HuH-7 (cell line): Measurements from ENCODE around the gene TWIST2.

Experiments used
- DNase-seq: peaks from one replicate; pipeline ENCODE4 v3.0.0; 2011; ENCODE audit warnings: low spot score

Gene TWIST2

DNA sequence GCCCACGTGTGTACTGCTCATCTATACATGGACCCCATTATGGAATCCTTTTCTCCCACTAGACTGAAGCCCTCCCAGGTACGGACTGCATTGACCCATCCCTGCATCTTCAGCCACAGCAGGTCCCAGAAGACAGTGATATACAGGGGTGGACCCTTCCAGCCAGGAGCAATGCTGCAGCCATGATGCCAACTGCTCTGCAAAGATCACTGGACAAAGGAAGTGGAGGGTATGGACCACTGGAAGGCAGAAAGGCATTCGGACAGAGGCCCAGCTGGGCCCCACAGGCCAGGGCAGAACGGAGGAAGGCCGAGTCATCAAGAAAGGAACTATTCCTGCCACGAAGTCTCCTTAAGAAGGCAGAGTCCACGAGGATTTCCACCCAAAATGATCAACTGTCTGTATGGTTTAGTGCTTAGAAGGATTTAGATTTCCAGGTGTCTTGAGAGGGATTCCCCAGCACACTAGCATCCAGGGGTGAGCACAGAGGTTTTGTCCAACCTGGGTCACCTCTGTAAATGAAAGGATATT lies 93.4 kb downstream of the TWIST2 start:
- no peak for DNase-seq

- no peak for DNase-seq
These were observed 94.3 kb downstream of the TWIST2 start for GRCh38 chr2:238942080-238942725.

GRCh38 chr2:238942726-238943300 lies 94.9 kb downstream of the TWIST2 start:
- DNase-seq = no peak

DNA sequence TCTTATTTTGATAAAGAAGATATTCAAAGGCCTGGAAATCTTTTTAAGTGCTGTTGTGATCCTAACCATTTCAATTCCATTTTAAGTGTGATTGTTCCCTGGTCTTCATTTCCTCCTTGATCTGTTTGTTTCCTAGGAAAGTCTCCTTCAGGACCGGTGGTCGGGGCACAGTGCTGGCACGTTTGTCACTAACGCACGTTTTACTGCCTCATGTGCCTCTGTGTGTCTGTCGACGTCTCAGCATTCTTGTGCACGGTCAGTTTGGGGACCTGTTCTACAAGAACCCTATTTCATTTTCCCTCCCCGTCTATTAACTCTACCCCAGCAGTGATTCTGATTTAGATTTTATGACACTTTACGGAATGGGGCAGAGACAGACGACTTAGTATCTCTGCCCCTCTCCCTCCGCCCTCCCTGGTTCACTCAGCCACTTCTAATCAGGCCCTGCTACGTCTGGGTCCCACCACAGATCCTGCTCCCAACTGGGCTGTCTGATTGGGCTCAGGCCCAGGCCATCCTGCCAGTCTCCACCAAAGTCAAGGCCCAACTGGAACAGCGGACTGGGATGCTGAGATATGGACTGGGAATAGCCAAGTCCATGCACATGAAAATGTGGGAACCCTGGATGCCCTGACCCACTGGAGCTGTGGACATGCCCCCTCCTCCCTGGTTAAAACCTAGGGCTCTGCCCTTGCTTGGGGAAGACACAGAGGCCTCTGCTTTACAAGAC lies 95.6 kb downstream of the TWIST2 start:
- DNase-seq = no peak

- peak; percentile 37 for DNase-seq
These were observed 97.7 kb downstream of the TWIST2 start for GRCh38 chr2:238945433-238946150.

GRCh38 chr2:238946318-238947242 lies 98.7 kb downstream of the TWIST2 start:
- DNase-seq = no peak

GRCh38 chr2:238947243-238947760 lies 99.4 kb downstream of the TWIST2 start:
- no peak for DNase-seq

DNA sequence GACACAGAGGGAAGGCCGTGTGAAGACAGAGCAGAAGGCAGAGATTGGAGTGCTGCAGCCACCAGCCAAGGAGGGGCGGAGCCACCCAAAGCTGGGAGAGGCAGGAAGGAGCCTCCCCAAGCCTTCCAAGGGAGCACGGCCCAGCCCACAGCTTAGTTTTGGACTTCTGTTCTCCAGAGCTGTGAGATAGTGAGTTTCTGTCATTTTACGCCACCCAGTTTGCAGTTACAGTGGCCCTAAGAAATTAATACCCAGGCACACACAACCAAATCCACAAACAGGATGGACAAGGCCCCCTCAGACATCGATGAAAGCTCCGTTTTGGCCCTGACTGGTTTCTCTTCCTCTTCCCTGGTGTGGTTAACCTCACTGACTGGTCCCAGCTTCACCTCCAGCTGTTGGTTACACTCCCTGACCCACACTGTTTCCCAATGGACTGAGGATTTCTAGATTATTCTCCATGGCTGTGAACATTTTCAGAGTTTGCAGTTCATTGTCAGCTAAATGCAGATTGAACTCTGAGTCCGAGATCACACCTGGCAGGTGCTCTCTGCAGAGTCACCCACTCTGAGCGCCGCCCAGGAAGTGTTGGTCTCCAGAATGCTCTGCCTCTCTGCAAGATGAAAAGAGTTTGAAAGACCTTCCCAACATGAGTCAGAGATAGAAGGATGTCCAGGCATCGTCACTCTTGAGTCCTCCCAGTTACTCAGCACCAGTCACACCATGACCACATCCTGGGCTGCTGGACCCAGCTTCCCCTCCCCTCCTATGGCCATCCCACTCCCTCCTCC lies 100.2 kb downstream of the TWIST2 start:
- no peak for DNase-seq

DNA sequence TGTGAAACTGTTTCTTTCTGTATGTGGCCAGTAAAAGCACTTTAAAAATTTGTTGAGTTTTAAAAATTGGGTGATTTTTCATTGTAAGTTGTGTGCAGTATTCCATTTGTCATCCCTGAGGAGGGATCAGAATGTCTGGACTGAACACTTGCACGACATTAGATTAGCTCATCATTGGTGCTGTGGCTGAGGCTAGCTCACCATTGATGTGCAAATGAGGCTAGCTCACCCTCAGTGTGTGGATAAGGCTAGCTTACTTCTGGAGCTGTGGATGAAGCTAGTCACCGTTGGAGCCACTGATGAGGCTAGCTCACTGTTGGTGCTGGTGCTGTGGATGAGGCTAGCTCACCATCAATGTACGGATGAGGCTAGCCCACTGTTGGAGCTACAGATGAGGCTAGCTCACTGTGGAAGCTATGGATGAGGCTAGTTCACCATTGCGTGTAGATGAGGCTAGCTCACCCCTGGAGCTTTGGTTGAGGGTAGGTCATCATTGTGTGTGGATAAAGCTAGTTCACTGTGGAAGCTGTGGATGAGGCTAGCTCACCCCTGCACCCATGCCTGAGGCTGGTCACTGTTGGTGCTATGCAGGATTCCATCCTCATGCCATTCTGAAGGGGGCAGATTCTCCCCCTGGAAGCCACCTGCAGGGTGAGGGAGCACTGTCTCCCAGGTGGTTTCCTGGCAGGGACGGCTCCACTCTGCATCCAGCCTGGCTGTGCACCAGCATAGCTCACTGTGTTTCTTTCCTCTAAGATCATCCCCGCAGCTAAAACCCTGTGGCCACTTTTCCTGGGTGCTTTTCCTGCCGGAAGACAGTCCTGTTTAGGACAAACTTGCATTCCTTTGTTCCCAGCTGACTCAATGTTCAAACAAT lies 101.1 kb downstream of the TWIST2 start:
- no peak for DNase-seq

GRCh38 chr2:238949710-238950345 lies 101.9 kb downstream of the TWIST2 start:
- DNase-seq = no peak

DNA sequence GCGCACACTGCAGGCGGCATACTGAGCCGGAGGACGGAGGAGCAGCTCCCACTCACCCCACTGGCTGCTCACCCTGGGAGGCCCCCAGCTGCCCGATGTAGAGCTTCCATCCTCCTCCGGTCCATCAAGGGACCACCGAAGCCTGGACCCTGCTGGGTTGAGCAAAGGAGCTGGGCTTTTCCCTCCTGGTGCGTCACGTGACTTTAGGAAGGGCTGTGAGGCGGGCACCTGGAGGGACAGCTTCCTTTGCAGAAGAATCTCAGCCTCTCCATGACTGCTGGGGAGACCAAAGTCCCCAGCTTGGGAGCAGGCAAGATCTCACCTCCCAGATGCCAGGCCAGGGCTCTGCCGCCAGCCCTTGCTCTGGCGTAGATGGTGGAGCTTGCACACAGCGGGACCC lies 102.7 kb downstream of the TWIST2 start:
- DNase-seq = no peak

DNA sequence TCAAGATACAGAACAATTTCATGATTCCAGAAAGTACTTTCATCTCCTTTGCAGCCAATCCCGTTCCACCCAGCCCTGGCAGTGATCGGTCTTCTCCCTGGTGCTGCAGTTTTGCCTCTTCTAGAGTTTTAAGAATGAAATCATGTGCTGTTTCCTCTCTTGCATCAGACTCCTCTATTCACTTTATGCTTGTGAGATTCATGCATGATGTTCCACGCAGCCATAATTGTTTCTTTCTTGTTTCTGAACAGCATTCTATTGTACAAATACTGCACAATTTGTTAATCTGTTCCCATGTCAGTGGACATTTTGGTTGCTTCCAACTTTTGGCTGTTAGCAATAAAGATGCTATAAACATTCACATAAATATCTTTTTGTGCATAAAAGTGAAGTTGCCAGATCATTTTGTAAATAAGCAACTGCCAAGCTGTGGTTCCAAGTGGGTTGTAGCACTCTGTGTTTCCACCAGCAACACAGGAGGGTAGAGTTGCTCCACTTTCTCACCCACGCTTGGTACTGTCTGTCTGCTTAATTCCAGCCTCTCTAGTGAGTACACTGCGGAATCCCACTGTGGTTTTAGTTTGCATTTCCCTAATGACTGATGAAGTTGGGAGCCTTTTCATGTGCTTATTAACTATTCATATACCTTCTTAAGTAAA lies 104.5 kb downstream of the TWIST2 start:
- no peak for DNase-seq

DNA sequence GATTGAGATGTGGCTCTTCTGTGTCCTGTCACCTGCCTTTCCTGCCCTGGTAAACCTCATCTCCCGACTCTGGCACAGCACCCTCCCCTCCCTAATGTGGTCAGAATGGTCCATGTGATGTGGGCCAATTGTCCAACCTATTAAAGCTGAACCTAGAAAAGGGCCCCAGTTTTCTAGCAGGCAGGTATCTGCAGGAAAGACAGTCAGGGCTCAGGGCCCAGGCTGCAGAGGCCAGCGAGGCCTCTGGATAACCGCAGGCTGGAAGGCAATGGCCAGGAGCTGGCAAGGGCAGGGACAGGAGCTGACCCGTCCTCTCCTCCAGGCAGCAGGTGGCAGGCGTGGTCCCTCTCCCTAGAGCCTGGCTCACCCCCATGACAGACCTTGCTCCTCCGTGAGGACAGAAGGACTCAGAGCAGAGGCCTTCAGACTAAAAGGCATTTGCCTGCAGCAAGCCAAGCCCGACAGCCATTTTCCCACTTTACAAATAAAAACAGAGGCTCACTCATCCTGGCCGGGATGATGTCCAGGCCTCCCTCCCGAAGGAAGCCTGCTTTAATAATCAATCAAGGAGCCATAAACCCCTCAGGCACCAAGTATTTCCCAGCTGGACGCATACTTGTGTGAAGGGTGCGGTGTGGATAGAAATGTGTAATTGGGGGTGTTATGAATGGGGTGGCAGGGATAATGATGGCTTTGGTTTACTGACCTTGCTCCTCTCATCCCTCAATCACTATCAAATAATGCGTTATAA lies 107.1 kb downstream of the TWIST2 start:
- no peak for DNase-seq

DNA sequence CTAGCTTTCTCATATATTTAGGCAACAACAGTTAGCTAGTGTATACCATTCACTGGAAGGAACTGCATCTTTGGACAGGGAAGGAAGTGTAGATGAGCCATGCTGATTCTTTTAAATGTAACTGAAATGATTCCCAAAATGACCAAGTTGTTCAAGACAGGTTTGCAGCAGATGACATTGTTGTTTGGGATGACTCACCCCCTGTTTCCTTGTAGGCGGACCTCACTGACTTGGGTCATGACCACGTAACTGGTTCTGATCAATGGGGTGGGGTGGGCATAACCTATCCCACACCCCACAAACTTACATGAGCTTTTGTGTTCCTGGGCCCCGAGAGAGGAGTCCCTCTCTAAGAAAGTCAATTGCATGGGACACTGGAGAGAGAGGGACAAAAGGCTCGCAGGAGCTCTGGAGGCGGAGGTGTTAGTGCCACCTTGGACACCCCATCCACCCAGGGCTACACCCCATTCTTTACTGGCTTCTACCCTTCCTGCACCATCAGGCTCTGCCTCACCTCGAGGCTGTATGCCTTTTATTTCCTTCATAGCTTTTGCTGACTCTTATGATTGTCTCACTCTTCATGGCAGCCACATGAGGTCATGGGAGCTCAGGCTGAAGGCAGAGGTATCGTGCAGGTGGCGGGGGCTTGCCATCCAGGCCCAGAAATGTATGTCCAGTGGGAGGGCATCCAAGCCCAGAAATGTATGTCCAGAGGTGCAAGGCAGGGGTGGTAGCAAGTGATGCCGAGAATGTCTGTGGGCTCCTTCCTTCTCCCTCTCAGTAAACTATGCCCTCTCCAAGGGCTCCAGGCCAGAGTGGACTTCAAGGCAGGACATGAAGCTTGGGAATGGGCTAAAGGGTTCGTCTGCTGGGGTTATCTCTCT lies 108.0 kb downstream of the TWIST2 start:
- DNase-seq = no peak

DNA sequence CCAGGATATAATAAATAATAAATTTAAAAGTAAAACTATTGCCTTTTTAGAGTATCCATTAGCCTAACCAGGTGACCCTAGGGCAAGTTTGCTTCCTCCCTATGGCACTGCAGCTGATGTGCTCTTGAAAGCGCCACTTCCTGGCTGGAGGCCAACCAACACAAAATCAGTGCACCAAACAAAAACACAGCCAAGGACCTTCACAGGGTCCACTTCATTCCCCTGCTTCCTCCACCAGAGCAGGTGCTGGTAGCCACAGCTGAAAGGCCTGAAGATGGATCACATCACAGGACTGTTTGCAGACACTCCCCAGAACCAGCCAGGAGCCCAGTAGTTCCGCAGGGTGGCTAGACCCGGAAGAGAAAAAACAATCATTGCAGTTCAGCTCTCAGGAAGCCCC lies 108.8 kb downstream of the TWIST2 start:
- no peak for DNase-seq
